HG03432 (cell line): Measurements from ENCODE around the gene ASCC3.

ENCODE experiments used
- ATAC-seq: cut with Tn5 transposase; IDR thresholded peaks from one replicate; pipeline ENCODE4 v1.9.1; 2021; ENCODE audit warnings: mild to moderate bottlenecking, moderate library complexity; ENCODE audit not compliant: unreplicated experiment

The ASCC3 gene

GRCh38 chr6:100468016-100468622 is 413.0 kb downstream of the ASCC3 start:
- ATAC-seq = no peak

- ATAC-seq = no peak
Observed at GRCh38 chr6:100467129-100468015, 413.8 kb downstream of the ASCC3 start.

GRCh38 chr6:100466410-100467128 is 414.6 kb downstream of the ASCC3 start:
- ATAC-seq = no peak

- no peak for ATAC-seq
Observed at GRCh38 chr6:100465701-100466409, 415.3 kb downstream of the ASCC3 start.

- ATAC-seq = peak; percentile 89
Observed at GRCh38 chr6:100464903-100465700, 416.0 kb downstream of the ASCC3 start, which contains the start of gene SIM1. SIM1 (minus strand) TSS chr6:100464921; CDS start chr6:100463468, 1,453 bp downstream.

GRCh38 chr6:100464162-100464851 is 416.8 kb downstream of the ASCC3 start:
- no peak for ATAC-seq

GRCh38 chr6:100463630-100464161 is 417.4 kb downstream of the ASCC3 start:
- ATAC-seq = no peak

- no peak for ATAC-seq
Observed at GRCh38 chr6:100462706-100463629, 418.2 kb downstream of the ASCC3 start.

GRCh38 chr6:100461917-100462705 is 419.0 kb downstream of the ASCC3 start:
- no peak for ATAC-seq

GRCh38 chr6:100461278-100461916 is 419.7 kb downstream of the ASCC3 start:
- ATAC-seq = no peak

GRCh38 chr6:100460650-100461204 is 420.4 kb downstream of the ASCC3 start:
- no peak for ATAC-seq

- no peak for ATAC-seq
Observed at GRCh38 chr6:100459592-100460184, 421.4 kb downstream of the ASCC3 start.

GRCh38 chr6:100458841-100459591 is 422.1 kb downstream of the ASCC3 start:
- ATAC-seq = no peak
